GM19467 (cell line): ENCODE measurements around the gene RANBP9.

Experiments
- ATAC-seq: cut with Tn5 transposase; IDR thresholded peaks from one replicate; pipeline ENCODE4 v1.9.1; 2021; ENCODE audit warnings: mild to moderate bottlenecking, moderate library complexity; ENCODE audit not compliant: unreplicated experiment

Gene RANBP9

DNA sequence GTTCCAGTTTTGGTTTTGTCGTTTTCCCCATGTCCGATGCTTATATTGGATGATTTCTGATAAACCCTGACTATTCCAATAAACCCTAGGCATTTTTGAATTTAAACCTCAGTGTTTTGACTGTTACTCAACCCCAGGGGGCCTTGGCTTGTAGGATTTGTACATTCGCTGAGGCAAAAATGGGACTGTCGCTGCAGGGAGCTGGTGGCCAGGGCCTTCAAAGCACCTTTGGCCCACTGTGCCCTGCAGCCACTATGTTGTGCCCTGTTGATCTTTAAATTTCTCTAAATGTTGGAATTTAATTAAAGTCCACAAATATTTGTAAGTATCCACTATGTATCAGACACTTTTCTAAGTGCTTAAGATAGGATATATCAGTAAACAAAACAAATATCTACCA lies 106.0 kb downstream of the RANBP9 start:
- no peak for ATAC-seq

DNA sequence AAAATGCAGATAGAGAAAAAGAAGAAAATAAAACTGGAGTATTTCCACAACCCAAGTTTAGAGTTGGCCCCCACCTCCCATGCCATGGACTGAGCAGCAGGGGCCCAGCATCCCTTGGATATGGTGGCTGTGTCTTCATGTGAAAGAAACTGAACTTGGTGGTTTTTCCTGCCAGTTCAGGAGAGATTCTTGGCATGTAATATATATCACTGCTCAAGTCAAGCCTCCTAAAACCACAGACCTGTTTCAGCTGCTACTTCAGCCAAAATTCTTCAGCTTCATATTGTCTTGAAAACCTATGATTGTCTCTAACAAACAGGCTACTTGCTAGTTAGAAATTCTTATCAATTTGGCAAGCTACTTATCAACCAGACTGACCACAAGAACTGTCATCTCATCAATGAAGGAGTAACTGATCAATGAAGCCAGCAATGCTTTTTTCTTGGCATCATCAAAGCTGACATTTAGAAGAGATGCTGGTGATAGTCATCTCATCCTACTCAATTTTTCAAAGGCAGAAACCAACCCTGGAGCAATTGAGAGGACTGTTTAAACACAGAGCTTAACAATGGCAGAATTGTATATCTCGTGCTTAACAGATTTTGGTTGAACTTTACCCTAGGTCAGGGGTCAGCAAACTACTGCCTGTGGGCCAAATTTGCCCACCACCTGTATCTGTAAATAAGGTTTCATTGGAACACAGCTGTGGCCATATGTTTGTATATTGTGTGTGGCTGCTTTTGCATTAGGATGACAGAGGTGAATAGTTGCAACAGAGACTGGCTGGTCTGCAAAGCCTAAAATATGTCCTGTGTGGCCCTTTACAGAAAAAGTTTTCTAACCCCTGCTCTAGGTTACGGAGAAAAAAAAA lies 106.9 kb downstream of the RANBP9 start:
- ATAC-seq: no peak

GRCh38 chr6:13604135-13604534 lies 107.5 kb downstream of the RANBP9 start:
- no peak for ATAC-seq

- no peak for ATAC-seq
These were observed 111.6 kb downstream of the RANBP9 start for GRCh38 chr6:13600036-13600435.

DNA sequence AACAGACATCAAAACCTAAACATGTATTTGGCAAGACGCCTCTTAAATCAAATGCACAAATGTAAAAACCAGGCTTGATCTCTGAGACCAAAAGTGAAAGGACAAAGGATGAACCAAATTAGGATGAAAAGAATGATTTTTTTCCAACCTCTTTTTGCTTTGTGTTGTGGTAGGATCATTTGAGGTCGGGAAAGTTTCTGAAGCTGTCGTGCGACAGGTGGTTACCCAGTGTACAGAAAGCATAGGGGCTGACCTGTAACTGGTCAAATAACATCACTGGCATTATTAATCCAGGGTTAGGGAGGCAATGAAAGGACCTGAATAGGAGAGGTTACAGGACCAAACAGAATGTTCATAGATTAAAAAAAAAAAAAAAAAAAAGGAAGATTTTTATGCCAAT lies 114.6 kb downstream of the RANBP9 start:
- ATAC-seq: no peak

DNA sequence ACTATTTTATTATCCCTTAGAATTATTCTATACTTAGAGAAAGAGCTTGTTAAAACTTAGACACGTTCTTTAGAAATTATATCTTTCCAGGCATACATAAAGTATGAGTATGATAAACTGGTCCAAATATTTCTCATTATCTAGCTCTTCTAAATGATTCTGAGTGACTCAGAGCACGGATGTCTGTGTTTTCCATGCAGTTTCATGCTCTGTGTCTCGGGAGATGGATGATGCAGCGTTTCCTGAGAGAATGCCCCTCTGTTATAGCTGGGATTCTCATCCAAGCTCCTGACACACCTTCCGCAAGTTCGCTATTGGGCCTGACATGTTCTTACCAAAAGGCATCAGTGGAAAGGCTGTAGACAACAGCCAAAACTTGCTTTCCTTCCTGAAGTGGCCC lies 117.9 kb downstream of the RANBP9 start:
- no peak for ATAC-seq

GRCh38 chr6:13593103-13593502 lies 118.5 kb downstream of the RANBP9 start:
- no peak for ATAC-seq

DNA sequence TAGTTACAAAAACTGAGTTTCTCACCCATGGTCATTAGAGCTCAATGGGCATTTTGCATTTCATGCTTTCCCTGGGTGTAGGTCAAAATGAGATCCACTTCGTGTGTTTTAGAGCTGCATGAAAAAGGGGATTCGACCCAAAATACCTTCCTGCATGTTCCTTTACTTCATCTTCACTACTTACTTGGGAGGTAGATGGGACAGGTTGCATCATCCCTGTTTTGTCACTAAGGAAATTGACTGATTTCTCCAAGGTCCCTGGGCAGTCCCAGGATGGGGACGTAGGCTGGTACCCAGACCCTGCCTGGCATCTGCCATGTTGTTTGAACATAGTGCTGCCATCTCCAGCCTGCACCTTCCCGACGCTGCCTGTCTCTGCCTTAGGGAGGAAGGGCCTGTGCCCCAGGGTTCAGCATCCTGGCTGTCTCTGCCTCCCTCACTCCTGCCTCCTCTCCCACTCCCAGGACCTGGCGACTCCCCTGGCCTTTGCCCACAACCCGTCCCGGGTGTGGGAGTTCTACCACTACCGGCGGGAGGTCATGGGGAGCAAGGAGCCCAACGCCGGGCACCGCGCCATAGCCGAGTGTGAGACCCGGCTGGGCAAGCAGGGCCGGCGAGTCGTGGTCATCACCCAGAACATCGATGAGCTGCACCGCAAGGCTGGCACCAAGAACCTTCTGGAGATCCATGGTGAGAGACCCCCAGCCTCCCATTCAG lies 120.3 kb downstream of the RANBP9 start:
- ATAC-seq: no peak

DNA sequence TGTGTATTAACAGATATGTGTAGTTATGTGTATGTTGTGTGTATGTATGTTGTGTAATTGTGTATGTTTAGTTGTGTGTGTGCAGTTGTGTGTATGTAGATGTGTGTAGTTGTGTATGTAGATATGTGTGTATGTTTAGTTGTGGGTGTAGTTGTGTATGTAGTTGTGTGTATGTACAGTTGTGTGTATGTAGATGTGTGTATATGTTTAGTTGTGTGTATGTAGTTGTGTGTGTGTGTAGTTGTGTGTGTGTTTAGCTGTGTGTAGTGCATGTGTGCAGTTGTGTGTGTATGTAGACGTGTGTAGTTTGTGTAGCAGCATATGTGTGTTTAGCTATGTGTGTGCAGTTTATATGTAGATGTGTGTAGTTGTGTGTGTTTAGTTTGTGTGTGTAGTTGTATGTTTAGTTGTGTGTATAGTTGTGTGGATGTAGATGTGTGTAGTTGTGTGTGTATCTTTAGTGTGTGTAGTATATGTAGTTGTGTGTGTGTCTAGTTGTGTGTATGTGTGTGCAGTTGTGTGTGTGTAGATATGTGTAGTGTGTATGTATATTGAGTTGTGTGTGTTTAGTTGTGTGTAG lies 121.0 kb downstream of the RANBP9 start:
- no peak for ATAC-seq

GRCh38 chr6:13589801-13590200 lies 121.8 kb downstream of the RANBP9 start:
- no peak for ATAC-seq

DNA sequence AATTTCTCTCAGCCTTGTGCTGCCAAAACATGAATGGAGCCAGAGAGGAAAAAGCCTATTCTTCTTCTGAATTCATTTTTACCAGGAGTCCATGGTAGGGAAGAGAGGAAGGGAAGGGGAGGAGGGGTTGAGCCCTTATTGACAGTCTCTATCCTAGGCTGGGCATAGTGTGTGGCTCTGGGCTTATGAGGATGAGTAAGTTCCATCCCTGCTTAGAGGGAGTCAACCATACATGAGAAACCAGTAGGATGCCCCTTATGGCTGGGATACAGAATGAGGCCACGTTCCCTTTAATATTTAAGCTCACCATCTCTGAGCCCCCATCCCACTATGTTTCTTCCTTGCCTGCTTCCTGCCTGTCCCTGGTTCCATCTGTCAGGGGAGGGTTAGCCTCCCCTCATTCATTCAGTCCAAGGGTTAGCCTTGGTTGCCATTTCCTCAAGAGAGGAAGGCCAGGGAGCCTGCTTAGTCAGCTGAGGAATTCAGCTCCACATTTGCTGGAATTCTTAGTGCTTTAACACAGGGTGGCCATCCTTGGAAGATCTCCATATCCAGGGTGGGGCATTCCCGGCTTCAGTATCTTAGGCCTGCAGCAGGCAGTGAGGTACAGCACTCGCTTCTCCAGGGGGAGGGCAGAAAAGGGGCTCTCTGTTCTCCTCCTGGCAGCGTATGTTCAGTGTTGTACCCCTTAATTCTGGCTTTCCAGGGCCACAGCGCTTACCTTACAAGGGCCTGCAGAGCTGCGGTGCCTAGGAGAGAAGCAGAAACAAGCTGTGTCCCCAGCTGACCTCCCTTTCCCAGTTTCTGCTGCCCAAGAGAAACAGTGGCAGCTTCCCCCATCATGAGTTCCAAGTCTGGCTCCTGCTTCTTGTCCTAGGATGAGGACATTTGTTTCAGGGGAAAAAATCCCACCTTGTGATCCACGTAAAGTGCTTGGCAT lies 124.8 kb downstream of the RANBP9 start:
- ATAC-seq: no peak

GRCh38 chr6:13581700-13582229 lies 129.9 kb downstream of the RANBP9 start:
- ATAC-seq: no peak

- ATAC-seq: no peak
These were observed 131.7 kb downstream of the RANBP9 start for GRCh38 chr6:13579911-13580310.

DNA sequence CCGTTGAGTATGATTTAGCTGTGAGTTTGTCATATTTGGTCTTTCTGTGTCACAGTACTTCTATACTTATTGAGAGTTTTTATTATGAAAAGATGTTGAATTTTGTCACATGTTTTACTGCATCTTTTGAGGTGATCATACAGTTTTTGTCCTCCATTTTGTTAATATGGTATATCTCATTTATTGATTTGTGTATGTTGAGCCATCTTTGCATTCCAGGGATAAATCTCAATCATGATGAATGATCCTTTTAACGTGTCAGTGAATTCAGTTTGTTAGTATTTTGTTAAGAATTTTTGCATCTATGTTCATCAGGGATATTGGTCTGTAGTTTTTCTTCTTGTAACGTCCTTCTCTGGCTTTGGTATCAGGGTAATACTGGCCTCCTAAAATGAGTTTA lies 133.7 kb downstream of the RANBP9 start:
- ATAC-seq: no peak

GRCh38 chr6:13576017-13576416 lies 135.6 kb downstream of the RANBP9 start:
- no peak for ATAC-seq

- ATAC-seq: no peak
These were observed 136.3 kb downstream of the RANBP9 start for GRCh38 chr6:13575377-13575775.

DNA sequence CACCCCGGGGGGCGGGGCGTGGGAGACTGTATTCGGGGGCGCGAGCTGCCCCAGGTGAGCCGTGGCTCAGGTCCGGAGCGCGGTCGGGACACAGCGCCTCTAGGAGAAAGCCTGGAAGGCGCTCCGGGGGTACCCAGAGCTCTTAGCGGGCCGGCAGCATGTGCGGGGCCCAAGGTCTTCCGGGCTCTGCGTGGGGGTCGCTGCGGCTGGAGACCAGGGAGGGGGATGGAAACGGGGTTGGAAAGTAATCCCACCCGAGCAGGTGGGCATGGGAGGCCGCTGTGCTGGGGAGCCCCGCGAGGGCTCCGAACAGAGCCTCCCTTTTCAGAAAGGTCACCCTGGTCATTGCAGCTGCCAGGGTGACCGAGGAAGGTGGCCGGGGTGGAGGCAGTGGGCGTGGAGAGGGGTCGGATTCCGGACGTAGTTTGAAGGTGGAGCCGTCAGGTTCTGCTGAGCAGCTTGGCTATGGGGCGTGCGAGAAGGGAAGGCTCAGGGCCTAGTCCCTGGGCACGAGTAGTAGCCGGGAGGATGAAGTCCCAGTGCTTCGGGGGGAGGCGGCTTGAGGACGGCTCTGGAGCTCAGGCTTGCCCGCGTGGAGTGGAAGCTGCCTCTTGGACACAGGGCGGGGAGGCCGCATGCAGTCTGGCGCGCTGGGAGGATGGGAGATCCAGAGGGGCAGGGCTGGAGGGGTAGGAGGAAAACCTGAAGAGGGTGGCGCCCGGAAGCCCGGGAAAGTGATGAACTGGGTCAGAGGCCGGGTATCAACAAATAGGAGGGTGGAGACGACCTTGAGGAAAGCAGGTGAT lies 136.9 kb downstream of the RANBP9 start, which contains the start of gene SIRT5:
Gene SIRT5 (plus strand): TSS at position 31 of the 806 bp plus-strand sequence. CDS start 9,510 bp downstream, outside the sequence.
- peak; percentile 63 for ATAC-seq

DNA sequence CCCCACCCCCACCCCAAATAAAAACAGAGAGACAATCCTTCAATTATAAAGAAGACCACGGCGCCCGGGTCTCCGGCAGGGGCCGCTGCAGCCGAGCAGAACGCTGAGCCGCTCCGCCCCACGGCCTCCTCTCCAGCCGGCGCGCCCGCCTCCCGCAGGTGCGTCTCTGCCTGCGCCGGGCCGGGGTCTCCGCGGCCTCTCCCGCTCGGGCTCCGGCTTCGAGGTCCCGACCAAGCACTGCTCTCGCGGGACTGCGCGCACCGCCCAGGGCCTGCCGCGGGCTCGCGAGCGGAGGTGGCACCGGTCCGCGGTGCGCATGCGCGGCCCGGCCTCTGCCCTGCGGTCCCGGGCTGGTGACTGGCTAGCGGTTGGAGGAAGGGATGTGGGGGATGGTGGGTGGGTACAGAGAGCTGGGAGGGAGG lies 137.5 kb downstream of the RANBP9 start:
- peak; percentile 78 for ATAC-seq

- ATAC-seq: no peak
These were observed 137.9 kb downstream of the RANBP9 start for GRCh38 chr6:13573669-13574110.
